Measurements from ENCODE around the gene C3AR1.

DNA sequence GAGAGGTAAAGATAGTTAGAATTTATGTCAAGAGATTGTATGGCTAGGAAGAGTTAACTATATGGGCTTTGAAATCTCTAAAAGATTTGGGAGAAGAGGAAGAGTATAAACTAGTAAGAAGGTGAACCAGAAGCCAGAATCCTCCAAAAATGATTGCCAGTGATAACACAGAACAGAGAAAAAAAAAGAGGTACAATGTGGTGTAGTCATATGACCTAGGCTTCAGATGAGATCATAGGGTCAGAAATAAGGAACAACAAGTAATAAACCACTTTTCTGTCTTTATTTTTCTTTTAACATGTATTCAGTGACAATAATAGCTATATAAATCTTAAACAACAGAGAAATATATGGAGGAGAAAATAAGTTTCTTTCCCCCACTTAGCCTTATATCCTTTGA lies 14.0 kb upstream of the C3AR1 start:
- TF ChIP-seq CTCF (IDR thresholded peaks at IDR 0.05; ENCODE audit: insufficient read depth, low read depth, low read length) (no peak), EZH2 (IDR thresholded peaks at IDR 0.05; ENCODE audit: insufficient read depth, low read length) (no peak)

All from astrocyte (in vitro differentiated cells and primary cell).